ENCODE data around the gene CCDC117.

CCDC117 gene

GRCh38 chr22:28829358-28830181 lies 57.1 kb downstream of the CCDC117 start:
- H3K4me3 ChIP-seq (ENCODE audit: low read depth in 1 of 2, low read length in 2 of 2), result peak overlapping the region in 1 of 2 donors; percentile 23
- H3K36me3 ChIP-seq (ENCODE audit: control insufficient read depth in 1 of 2, insufficient read depth in 2 of 2, low read length in 2 of 2), result no peaks in the 10 kb centered on the region
- peaks cover 6% of the 10 kb centered on the region in 2 donors for H3K4me1 ChIP-seq (ENCODE audit: control insufficient read depth in 1 of 2, insufficient read depth in 2 of 2, low read length in 2 of 2)
- no peaks in the 10 kb centered on the region for H3K9me3 ChIP-seq (ENCODE audit: control insufficient read depth in 1 of 2, low read length in 2 of 2)
- H3K27ac ChIP-seq (ENCODE audit: low read depth, low read length), result no peak overlapping the region
- no peaks in the 10 kb centered on the region for H3K27me3 ChIP-seq (ENCODE audit: control insufficient read depth in 1 of 2, insufficient read depth in 2 of 2, low read length in 2 of 2)
- no peak overlapping the region for H3K9ac ChIP-seq (ENCODE audit: low read depth in 1 of 2, low read length in 2 of 2)

- Histone ChIP-seq H3K9me3 (ENCODE audit: control insufficient read depth in 1 of 2, low read length in 2 of 2) (no peaks in the 10 kb centered on the region), H3K27ac (ENCODE audit: low read depth, low read length) (no peak overlapping the region), H3K36me3 (ENCODE audit: control insufficient read depth in 1 of 2, insufficient read depth in 2 of 2, low read length in 2 of 2) (no peaks in the 10 kb centered on the region), H3K27me3 (ENCODE audit: control insufficient read depth in 1 of 2, insufficient read depth in 2 of 2, low read length in 2 of 2) (no peaks in the 10 kb centered on the region), H3K4me1 (ENCODE audit: control insufficient read depth in 1 of 2, insufficient read depth in 2 of 2, low read length in 2 of 2) (peaks cover 6% of the 10 kb centered on the region in 2 donors), H3K9ac (ENCODE audit: low read depth in 1 of 2, low read length in 2 of 2) (no peak overlapping the region), H3K4me3 (ENCODE audit: low read depth in 1 of 2, low read length in 2 of 2) (no peak overlapping the region)
Observed at GRCh38 chr22:28830441-28830840, 57.9 kb downstream of the CCDC117 start.

- Histone ChIP-seq H3K36me3 (ENCODE audit: control insufficient read depth in 1 of 2, insufficient read depth in 2 of 2, low read length in 2 of 2) (no peaks in the 10 kb centered on the region), H3K9ac (ENCODE audit: low read depth in 1 of 2, low read length in 2 of 2) (no peak overlapping the region), H3K27ac (ENCODE audit: low read depth, low read length) (no peak overlapping the region), H3K9me3 (ENCODE audit: control insufficient read depth in 1 of 2, low read length in 2 of 2) (no peaks in the 10 kb centered on the region), H3K27me3 (ENCODE audit: control insufficient read depth in 1 of 2, insufficient read depth in 2 of 2, low read length in 2 of 2) (no peaks in the 10 kb centered on the region), H3K4me3 (ENCODE audit: low read depth in 1 of 2, low read length in 2 of 2) (no peak overlapping the region), H3K4me1 (ENCODE audit: control insufficient read depth in 1 of 2, insufficient read depth in 2 of 2, low read length in 2 of 2) (peaks cover 6% of the 10 kb centered on the region in 2 donors)
Observed at GRCh38 chr22:28831140-28832072, 58.9 kb downstream of the CCDC117 start.

- Histone ChIP-seq H3K27me3 (ENCODE audit: control insufficient read depth in 1 of 2, insufficient read depth in 2 of 2, low read length in 2 of 2) (no peaks in the 10 kb centered on the region), H3K27ac (ENCODE audit: low read depth, low read length) (no peak overlapping the region), H3K4me3 (ENCODE audit: low read depth in 1 of 2, low read length in 2 of 2) (no peak overlapping the region), H3K9ac (ENCODE audit: low read depth in 1 of 2, low read length in 2 of 2) (no peak overlapping the region), H3K9me3 (ENCODE audit: control insufficient read depth in 1 of 2, low read length in 2 of 2) (no peaks in the 10 kb centered on the region), H3K36me3 (ENCODE audit: control insufficient read depth in 1 of 2, insufficient read depth in 2 of 2, low read length in 2 of 2) (no peaks in the 10 kb centered on the region), H3K4me1 (ENCODE audit: control insufficient read depth in 1 of 2, insufficient read depth in 2 of 2, low read length in 2 of 2) (peaks cover 6% of the 10 kb centered on the region in 2 donors)
Observed at GRCh38 chr22:28832731-28833130, 60.2 kb downstream of the CCDC117 start.

- no peaks in the 10 kb centered on the region for H3K27me3 ChIP-seq (ENCODE audit: control insufficient read depth in 1 of 2, insufficient read depth in 2 of 2, low read length in 2 of 2)
- no peak overlapping the region for H3K27ac ChIP-seq (ENCODE audit: low read depth, low read length)
- no peaks in the 10 kb centered on the region for H3K9me3 ChIP-seq (ENCODE audit: control insufficient read depth in 1 of 2, low read length in 2 of 2)
- peaks cover 6% of the 10 kb centered on the region in 2 donors for H3K4me1 ChIP-seq (ENCODE audit: control insufficient read depth in 1 of 2, insufficient read depth in 2 of 2, low read length in 2 of 2)
- H3K4me3 ChIP-seq (ENCODE audit: low read depth in 1 of 2, low read length in 2 of 2), result no peak overlapping the region
- no peaks in the 10 kb centered on the region for H3K36me3 ChIP-seq (ENCODE audit: control insufficient read depth in 1 of 2, insufficient read depth in 2 of 2, low read length in 2 of 2)
- no peak overlapping the region for H3K9ac ChIP-seq (ENCODE audit: low read depth in 1 of 2, low read length in 2 of 2)
Observed at GRCh38 chr22:28833276-28833923, 60.9 kb downstream of the CCDC117 start.

- Histone ChIP-seq H3K4me1 (ENCODE audit: control insufficient read depth in 1 of 2, insufficient read depth in 2 of 2, low read length in 2 of 2) (no peaks in the 10 kb centered on the region), H3K4me3 (ENCODE audit: low read depth in 1 of 2, low read length in 2 of 2) (no peak overlapping the region), H3K27me3 (ENCODE audit: control insufficient read depth in 1 of 2, insufficient read depth in 2 of 2, low read length in 2 of 2) (no peaks in the 10 kb centered on the region), H3K9me3 (ENCODE audit: control insufficient read depth in 1 of 2, low read length in 2 of 2) (no peaks in the 10 kb centered on the region), H3K36me3 (ENCODE audit: control insufficient read depth in 1 of 2, insufficient read depth in 2 of 2, low read length in 2 of 2) (no peaks in the 10 kb centered on the region), H3K27ac (ENCODE audit: low read depth, low read length) (no peak overlapping the region), H3K9ac (ENCODE audit: low read depth in 1 of 2, low read length in 2 of 2) (no peak overlapping the region)
Observed at GRCh38 chr22:28835630-28836189, 63.2 kb downstream of the CCDC117 start.

GRCh38 chr22:28837640-28838039 lies 65.1 kb downstream of the CCDC117 start:
- H3K9ac ChIP-seq (ENCODE audit: low read depth in 1 of 2, low read length in 2 of 2), result no peak overlapping the region
- H3K4me3 ChIP-seq (ENCODE audit: low read depth in 1 of 2, low read length in 2 of 2), result no peak overlapping the region
- H3K4me1 ChIP-seq (ENCODE audit: control insufficient read depth in 1 of 2, insufficient read depth in 2 of 2, low read length in 2 of 2), result no peaks in the 10 kb centered on the region
- H3K36me3 ChIP-seq (ENCODE audit: control insufficient read depth in 1 of 2, insufficient read depth in 2 of 2, low read length in 2 of 2), result no peaks in the 10 kb centered on the region
- H3K27ac ChIP-seq (ENCODE audit: low read depth, low read length), result no peak overlapping the region
- no peaks in the 10 kb centered on the region for H3K27me3 ChIP-seq (ENCODE audit: control insufficient read depth in 1 of 2, insufficient read depth in 2 of 2, low read length in 2 of 2)
- no peaks in the 10 kb centered on the region for H3K9me3 ChIP-seq (ENCODE audit: control insufficient read depth in 1 of 2, low read length in 2 of 2)

Data from duodenal mucosa (tissue), 2 donors.